Fibroblast of lung (primary cell): ENCODE data around the gene NLRP1. TPM values are rescaled to one million over a fixed set of nuclear protein-coding genes. Genes with fewer than 3 reads are reported as not detected.

Experiments used
- DNase-seq, 2 donors: peaks; one replicate each; pipeline versions ENCODE4 v3.0.0 to v3.0.0-alpha.2; 2010; ENCODE audit warnings: low read depth in 2 of 2
- H2AFZ ChIP-seq: 2 replicates; pipeline ENCODE4 v1.5.1; 2012; ENCODE audit warnings: low read length, control low read depth, inconsistent platforms
- H3K27ac ChIP-seq: 2 replicates; pipeline ENCODE4 v1.5.1; 2011; ENCODE audit warnings: low read length, control low read depth; ENCODE audit not compliant: insufficient read depth
- H3K27me3 ChIP-seq: 2 replicates; pipeline ENCODE4 v1.5.1; 2011; ENCODE audit warnings: mild to moderate bottlenecking, low read length; ENCODE audit not compliant: control insufficient read depth, insufficient read depth
- H3K36me3 ChIP-seq: 2 replicates; pipeline ENCODE4 v1.5.1; 2011; ENCODE audit warnings: low read length; ENCODE audit not compliant: control insufficient read depth, insufficient read depth
- H3K4me1 ChIP-seq: 2 replicates; pipeline ENCODE4 v1.5.1; 2011; ENCODE audit warnings: low read length; ENCODE audit not compliant: control insufficient read depth, insufficient read depth; ENCODE audit errors: extremely low read depth
- H3K4me2 ChIP-seq: 2 replicates; pipeline ENCODE4 v1.5.1; 2011; ENCODE audit warnings: low read length, control low read depth; ENCODE audit not compliant: insufficient read depth; ENCODE audit errors: extremely low read depth
- H3K4me3 ChIP-seq, 4 experiments: fragments of 200-600 bp in 1 of 4; sonication (generic) in 1 of 4; replicated peaks in 1 of 4; 2 replicates each; pipeline ENCODE4 v1.5.1; 2011 to 2016; ENCODE audit warnings: low read length in 4 of 4, low read depth in 3 of 4, mild to moderate bottlenecking in 3 of 4, control low read depth in 2 of 4, inconsistent platforms in 1 of 4, mixed read lengths in 1 of 4; ENCODE audit not compliant: insufficient read depth in 1 of 4; ENCODE audit errors: control extremely low read depth in 1 of 4
- H3K79me2 ChIP-seq: 2 replicates; pipeline ENCODE4 v1.5.1; 2012; ENCODE audit warnings: mild to moderate bottlenecking, low read length, inconsistent platforms; ENCODE audit not compliant: control insufficient read depth, insufficient read depth
- H3K9ac ChIP-seq: 2 replicates; pipeline ENCODE4 v1.5.1; 2011; ENCODE audit warnings: mild to moderate bottlenecking, low read length, control low read depth; ENCODE audit not compliant: insufficient read depth
- H3K9me3 ChIP-seq: 2 replicates; pipeline ENCODE4 v1.5.1; 2012; ENCODE audit warnings: low read depth, low read length; ENCODE audit not compliant: control insufficient read depth, insufficient read depth
- H4K20me1 ChIP-seq: 2 replicates; pipeline ENCODE4 v1.5.1; 2011; ENCODE audit warnings: low read length; ENCODE audit not compliant: control insufficient read depth, insufficient read depth; ENCODE audit errors: extremely low read depth
- EZH2 ChIP-seq: IDR thresholded peaks from 2 replicates; pipeline ENCODE4 v1.5.1; 2012; ENCODE audit warnings: low read length, control low read depth, mild to moderate bottlenecking; ENCODE audit errors: missing control alignments
- polyA plus RNA-seq, 2 donors: library from polyadenylated mRNA; depleted of rRNA in 1 of 2; stranded (reverse) in 1 of 2; unstranded in 1 of 2; fragments of >200 nt; gene quantifications; 2 replicates each; pipeline ENCODE4 v1.2.1, GENCODE V29; 2011 to 2012; ENCODE audit warnings: missing spikeins in 1 of 2
- total RNA-seq: library from RNA; depleted of rRNA; stranded (reverse); fragments of >200 nt; gene quantifications from 2 replicates; pipeline ENCODE4 v1.2.1, GENCODE V29; 2014
- TF ChIP-seq, protein P1 (sequence below), 2 donors: IDR thresholded peaks in 1 of 2; conservative IDR thresholded peaks in 1 of 2; 1 replicate in 1 of 2; 2 replicates in 1 of 2; pipeline ENCODE4 v1.5.1; 2011 to 2012; ENCODE audit warnings: low read length in 2 of 2, control low read depth in 1 of 2, inconsistent platforms in 1 of 2, low read depth in 1 of 2, mild to moderate bottlenecking in 1 of 2

The NLRP1 gene
- total and polyA plus RNA-seq, 2 donors (not counting 1 experiment from before 2014, with no cell fraction given): 22.1 to 23.1 TPM

- no peak for DNase-seq
- H3K9ac ChIP-seq: no peak overlapping the region
- H2AFZ ChIP-seq: no peak overlapping the region
- no peak overlapping the region for H3K4me2 ChIP-seq
- no peaks in the 10 kb centered on the region for H4K20me1 ChIP-seq
- peaks cover 16% of the 10 kb centered on the region for H3K4me1 ChIP-seq
- no peak overlapping the region for H3K4me3 ChIP-seq
- H3K27ac ChIP-seq: peak overlapping the region; percentile 89
- H3K79me2 ChIP-seq: peaks cover 6% of the 10 kb centered on the region
- H3K9me3 ChIP-seq: no peaks in the 10 kb centered on the region
- no peak for TF ChIP-seq EZH2
- TF ChIP-seq, protein P1, sequence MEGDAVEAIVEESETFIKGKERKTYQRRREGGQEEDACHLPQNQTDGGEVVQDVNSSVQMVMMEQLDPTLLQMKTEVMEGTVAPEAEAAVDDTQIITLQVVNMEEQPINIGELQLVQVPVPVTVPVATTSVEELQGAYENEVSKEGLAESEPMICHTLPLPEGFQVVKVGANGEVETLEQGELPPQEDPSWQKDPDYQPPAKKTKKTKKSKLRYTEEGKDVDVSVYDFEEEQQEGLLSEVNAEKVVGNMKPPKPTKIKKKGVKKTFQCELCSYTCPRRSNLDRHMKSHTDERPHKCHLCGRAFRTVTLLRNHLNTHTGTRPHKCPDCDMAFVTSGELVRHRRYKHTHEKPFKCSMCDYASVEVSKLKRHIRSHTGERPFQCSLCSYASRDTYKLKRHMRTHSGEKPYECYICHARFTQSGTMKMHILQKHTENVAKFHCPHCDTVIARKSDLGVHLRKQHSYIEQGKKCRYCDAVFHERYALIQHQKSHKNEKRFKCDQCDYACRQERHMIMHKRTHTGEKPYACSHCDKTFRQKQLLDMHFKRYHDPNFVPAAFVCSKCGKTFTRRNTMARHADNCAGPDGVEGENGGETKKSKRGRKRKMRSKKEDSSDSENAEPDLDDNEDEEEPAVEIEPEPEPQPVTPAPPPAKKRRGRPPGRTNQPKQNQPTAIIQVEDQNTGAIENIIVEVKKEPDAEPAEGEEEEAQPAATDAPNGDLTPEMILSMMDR (conservative IDR thresholded peaks at IDR 0.05 in 1 of 2, IDR thresholded peaks at IDR 0.05 in 1 of 2; ENCODE audit: low read depth in 1 of 2, low read length in 2 of 2): no peak
- H3K36me3 ChIP-seq: peaks cover 4% of the 10 kb centered on the region
- H3K27me3 ChIP-seq: peaks cover 2% of the 10 kb centered on the region
Observed at GRCh38 chr17:5585287-5585794, 1.0 kb upstream of the NLRP1 start.

- DNase-seq: no peak
- Histone ChIP-seq H3K36me3 (peaks cover 4% of the 10 kb centered on the region), H4K20me1 (no peaks in the 10 kb centered on the region), H3K27me3 (no peaks in the 10 kb centered on the region), H2AFZ (peak overlapping the region; percentile 94), H3K9ac (peak overlapping the region; percentile 64), H3K4me3 (peak overlapping the region; percentile 60 to 75 (median 68)), H3K79me2 (peaks cover 6% of the 10 kb centered on the region), H3K27ac (peak overlapping the region; percentile 89), H3K4me2 (peak overlapping the region; percentile 88), H3K4me1 (peaks cover 16% of the 10 kb centered on the region), H3K9me3 (no peaks in the 10 kb centered on the region)
- TF ChIP-seq EZH2: no peak
- TF ChIP-seq, protein P1 (conservative IDR thresholded peaks at IDR 0.05 in 1 of 2, IDR thresholded peaks at IDR 0.05 in 1 of 2; ENCODE audit: low read depth in 1 of 2, low read length in 2 of 2): peak in 1 of 2 donors; percentile 2
Observed at GRCh38 chr17:5583426-5584382, 605 bp downstream of the NLRP1 start.
